ENCODE data around the gene TBCEL.

GRCh38 chr11:121008551-121008950 is 15.4 kb upstream of the TBCEL start:
- TF ChIP-seq CTCF (IDR thresholded peaks at IDR 0.05; ENCODE audit: insufficient read depth, low read length, poor library complexity, severe bottlenecking) (no peak), EZH2phosphoT487 (conservative IDR thresholded peaks at IDR 0.05; ENCODE audit: low read length) (no peak)

Data from SU-DHL-6 (cell line).